EH (cell line): ENCODE results near the gene SYS1.

ENCODE experiments used
- DNase-seq: peaks from one replicate; pipeline ENCODE4 v3.0.0-alpha.2; 2015; ENCODE audit warnings: low read depth

SYS1 gene

GRCh38 chr20:45355209-45356084, 7.5 kb upstream of the SYS1 start:
- DNase-seq, result peak; percentile 84

DNA sequence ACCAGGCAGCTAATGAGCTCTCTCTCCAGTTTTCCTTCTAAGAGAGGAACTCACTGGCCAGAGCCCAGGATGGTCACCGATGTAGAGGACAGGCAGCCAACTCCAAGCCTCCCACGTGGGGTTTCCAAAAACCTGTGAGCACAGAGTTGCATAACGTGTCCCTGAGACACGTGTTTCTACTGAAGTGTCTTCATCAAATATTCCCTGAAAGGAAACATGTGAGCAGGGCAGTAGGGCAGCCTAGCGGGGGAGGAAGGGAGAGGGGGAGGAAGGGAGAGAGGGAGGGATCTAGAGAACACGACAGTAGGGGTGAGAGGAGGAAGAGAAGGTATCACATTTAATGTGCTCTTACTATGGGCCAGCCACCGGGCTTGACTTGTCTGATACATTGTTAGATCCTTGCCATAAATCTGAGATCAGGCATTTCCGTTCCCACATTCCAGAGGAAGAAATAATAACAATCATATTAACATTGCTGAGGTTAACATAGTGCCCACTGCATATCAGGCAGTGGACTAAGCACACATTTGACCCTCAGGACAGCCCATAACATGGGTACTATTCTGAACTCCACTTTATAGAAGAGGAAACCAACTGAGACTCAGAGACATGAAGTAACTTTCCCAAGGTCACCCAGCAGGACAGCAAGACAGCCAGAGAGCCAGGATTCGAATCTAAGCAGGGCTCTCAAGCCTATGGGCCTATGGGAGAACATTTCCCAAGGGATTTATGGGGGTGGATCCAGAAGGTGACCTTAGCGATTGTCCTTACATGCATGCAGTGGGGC, 4.5 kb upstream of the SYS1 start:
- peak; percentile 90 for DNase-seq

GRCh38 chr20:45359069-45359405, 3.9 kb upstream of the SYS1 start:
- DNase-seq, result peak; percentile 66

DNA sequence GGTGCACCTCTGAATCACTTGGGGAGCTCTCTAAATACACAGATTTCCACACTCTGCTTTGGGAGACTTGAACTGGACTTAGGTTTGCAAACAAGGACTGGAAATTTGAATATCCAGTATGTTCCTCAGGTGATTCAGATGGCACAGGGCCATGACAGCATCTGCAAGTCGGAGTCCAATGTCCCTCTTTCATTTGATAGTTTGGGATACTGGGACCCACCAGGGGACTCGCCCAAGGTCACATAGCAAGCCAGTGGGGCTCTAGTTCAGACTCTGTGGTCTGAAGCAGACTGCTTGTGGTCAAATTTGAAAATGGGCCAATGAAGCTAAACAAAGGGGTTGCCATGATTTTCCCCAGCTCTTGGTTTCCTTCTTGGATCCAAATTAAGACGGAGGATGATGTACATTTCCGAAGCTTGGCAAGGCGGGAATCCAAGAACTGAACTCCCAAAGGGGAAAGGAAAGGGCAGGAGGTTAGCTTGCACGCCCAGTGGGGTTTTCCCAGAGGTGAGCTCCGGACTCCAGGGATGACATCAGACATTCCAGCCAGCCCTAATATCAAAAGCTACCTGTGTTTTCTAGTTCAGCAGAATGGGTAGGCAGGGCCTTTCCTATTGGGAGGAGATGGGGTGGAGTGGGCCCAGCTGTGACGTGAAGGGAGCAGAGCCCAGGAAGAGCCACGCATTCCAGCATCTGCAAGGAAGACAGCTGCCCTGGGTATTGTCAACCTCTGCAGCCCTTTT, 3.4 kb upstream of the SYS1 start:
- peak; percentile 54 for DNase-seq

DNA sequence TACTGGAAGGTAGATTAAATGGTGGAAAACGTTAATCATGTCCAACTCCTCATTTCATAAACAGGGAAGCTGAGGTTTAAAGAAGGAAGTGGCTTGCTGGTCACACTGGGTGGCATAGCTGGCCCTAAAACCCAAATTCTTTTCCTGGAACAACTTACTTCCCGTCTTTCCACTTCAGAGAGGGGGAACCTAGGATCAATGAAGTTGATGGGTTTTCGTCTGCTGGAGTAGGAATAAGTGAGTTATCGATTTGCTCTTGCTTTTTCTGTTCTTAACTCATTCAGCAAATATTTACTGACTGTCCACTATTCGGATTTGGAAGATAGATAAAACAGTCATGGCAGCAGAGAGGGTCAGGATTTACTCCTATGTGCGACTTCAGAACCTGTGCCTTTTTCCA, 1.2 kb upstream of the SYS1 start:
- DNase-seq, result no peak

DNA sequence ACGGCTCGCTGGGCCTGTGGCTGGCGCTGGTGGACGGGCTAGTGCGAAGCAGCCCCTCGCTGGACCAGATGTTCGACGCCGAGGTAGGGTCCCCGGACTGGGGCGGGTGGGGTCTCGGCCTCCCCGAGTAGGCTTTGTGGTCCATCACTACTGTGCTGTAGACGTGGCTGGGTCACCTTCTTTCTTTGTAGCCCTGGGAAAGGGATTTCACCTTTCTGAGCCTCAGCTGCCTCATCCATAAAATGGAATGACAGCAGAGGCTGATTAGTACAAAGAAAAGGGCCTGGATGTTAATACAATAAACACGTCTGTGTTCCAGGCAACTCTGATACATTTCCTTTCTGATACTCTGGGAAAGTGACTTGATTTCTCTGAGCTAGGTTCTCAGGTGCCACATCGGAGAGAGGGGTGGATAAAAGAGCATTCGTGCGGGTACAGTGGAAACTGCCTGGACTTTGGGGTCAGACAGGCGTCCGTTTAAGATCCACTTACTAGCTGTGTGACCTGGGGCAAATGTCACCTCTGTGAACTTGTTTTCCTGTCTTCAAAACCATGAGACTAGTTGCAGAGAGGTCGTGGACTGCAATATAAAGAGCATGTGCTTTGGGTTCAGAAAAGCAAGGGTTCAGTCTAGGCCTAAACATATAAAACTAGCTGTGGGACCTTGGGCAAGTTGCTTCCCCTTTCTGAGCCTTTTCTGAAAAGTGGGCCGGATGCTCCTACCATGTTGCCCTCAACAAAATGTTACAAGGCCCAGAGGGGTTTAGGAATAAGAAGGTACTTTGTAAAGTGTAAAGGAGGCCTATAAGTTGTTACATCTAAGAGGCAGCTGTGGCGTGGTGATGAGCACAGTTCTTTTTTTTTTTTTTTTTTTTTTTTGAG, 896 bp downstream of the SYS1 start:
- no peak for DNase-seq

GRCh38 chr20:45365444-45365970, 2.6 kb downstream of the SYS1 start:
- DNase-seq, result no peak

DNA sequence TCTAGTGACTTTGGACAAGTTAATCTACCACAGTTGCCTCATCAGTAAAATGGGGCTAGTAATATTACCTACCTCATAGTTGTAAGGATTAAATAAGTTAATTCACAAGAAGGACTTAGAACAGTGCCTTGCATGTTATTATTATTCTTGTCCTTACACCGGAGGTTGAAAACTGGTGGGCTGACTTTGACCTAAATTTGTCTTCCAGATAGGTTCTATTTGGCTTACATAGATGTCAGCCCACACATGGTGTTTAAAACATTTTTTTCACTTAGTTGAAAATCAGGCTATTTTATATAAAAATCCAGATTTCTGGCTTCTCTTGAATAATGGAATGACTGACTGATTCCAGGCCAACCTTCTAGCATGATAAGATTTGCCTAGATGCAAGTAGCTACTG, 3.2 kb downstream of the SYS1 start:
- DNase-seq, result no peak

- no peak for DNase-seq
These were observed 3.7 kb downstream of the SYS1 start for GRCh38 chr20:45366631-45367030.

DNA sequence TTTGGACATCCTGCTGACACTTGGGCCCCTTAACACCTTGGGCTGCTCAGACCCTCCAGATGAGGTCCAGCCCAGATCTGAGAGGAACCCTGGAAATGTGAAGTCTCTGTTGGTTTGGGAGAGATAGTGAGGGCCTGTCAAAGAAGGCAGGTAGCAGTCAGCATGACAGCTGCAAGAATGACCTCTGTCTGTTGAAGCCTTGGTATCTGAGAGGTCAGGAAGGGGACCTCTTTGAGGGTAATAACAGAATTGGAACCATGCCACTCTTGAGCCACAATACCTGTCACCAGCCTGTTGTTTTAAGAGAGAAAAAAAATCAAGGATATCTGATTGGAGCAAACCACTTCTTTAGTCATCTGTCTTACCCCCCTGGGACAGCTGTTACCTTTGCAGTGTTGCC, 4.2 kb downstream of the SYS1 start:
- no peak for DNase-seq

GRCh38 chr20:45368221-45368980, 5.4 kb downstream of the SYS1 start:
- no peak for DNase-seq

DNA sequence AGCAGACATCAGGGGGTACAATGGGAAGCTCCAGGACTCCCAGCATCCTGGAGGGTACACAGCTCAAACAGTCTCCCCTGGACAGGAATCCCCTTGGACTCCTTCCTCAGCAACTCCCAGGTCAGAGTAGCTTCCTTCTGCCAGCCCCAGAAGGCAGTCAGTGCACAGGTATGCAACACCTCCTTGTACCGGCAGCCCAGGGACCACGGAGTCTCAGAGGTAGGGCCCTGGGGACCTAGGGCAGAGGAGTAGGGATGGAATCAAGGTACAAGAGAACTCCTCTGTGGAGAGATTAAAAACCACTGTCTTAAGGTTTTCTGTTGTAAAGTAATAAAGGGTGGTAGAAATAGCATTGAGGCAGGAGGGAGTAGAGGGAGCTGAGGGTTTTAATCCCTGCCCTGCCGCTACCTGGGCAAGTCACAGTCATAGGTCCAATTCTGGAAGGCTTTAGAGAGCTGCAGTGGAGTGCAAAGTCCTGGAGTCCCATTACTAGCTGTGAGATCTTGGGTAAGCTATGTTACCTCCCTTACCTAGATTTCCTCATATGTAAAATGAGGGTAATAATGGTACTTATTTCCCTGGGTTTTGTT, 7.7 kb downstream of the SYS1 start:
- DNase-seq, result no peak

DNA sequence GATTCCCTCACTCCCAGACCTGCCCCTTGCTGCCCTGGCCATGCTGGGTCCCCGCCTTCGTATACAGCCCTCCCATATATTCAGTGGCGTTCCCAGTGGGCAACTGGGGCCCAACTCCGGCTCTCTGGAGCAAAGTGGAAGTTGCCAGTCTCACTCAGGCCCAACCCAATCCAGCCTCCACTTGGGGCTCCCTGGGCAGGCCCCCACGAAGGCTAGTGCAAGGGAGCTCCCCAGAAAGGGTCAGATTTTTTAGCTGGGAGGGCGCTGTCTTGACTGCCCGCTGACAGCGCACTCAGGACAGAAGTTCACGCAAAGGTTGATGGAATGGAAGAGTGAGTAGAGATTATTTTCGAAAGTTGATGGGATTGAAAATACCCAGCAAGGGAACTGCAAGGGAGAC, 9.3 kb downstream of the SYS1 start:
- no peak for DNase-seq

GRCh38 chr20:45372646-45373352, 9.8 kb downstream of the SYS1 start:
- DNase-seq, result no peak

DNA sequence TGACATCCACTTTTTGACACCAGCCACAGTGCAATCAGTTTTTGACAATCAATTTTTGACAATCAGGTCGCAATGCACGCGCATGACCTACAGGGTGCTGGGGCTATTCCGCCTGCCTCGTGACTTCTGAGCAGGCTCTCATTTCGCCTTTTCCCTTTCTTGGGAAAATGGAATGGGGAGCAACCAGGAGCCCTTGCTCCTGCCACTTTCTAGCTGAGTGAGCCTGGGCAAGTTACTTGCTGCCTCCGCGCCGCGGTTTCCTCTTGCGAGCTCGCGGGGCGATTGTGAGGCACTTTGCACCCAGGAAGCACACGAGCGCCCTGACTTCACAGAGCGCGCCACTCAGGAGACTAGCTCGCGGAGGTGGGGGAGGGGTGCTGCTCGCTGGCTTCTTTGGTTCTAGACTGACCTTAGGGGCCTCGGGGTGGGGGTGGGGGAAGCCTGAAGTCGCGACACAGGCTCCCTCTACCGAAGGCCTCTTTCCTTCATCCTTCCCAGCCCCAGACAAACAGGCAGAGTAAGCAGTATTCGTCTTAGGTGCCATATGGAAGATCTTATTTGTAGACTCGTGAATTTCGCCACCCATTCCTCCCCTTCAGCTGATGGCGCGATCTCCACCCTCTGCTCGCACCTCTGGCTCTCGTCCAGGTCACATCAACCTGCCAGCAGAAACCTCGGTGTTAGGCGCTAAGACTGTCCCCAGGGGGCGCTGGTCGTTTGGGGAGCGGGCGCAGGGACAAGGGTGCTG, 10.6 kb downstream of the SYS1 start:
- DNase-seq, result peak; percentile 81

DNA sequence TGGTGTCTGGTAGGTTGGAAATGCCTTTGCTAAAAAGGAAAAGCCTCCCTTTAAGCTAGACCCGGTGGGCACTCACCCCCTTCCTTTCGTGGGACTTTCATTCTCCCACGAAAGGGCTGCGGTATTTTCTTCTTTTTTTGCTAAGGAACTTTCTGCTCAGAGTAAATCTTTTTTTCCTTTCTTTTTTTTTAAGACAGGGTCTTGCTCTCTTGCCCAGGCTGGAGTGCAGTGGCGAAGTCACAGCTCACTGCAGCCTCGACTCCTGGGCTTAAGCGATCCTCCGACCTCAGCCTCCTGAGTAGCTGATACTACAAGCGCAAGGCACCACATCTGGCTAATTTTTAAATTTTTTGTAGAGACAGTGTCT, 11.1 kb downstream of the SYS1 start:
- no peak for DNase-seq

GRCh38 chr20:45374966-45375365, 12.0 kb downstream of the SYS1 start:
- DNase-seq, result no peak

- DNase-seq, result no peak
These were observed 14.3 kb downstream of the SYS1 start for GRCh38 chr20:45377269-45377668.

GRCh38 chr20:45378191-45378590, 15.2 kb downstream of the SYS1 start, which contains the start of gene TP53TG5:
Gene TP53TG5 (minus strand): TSS chr20:45378325. CDS start chr20:45378236, 89 bp downstream.
- no peak for DNase-seq
